NCI-H2029 (cell line): ENCODE results near the gene PCBP3.

Source experiments
- DNase-seq: peaks from one replicate; lab custom pipeline; 2025; lab: John Stamatoyannopoulos, UW

Gene PCBP3

GRCh38 chr21:45930792-45931191 lies 287.3 kb downstream of the PCBP3 start:
- DNase-seq: no peak

GRCh38 chr21:45931397-45931969 lies 288.0 kb downstream of the PCBP3 start:
- DNase-seq: no peak

GRCh38 chr21:45932922-45933502 lies 289.5 kb downstream of the PCBP3 start:
- no peak for DNase-seq

GRCh38 chr21:45934085-45934484 lies 290.6 kb downstream of the PCBP3 start:
- DNase-seq: no peak

GRCh38 chr21:45934554-45934953 lies 291.0 kb downstream of the PCBP3 start:
- DNase-seq: no peak

GRCh38 chr21:45935628-45936027 lies 292.1 kb downstream of the PCBP3 start:
- no peak for DNase-seq

GRCh38 chr21:45937721-45938452 lies 294.4 kb downstream of the PCBP3 start:
- no peak for DNase-seq

- DNase-seq: no peak
Measured at GRCh38 chr21:45938453-45938755, 294.9 kb downstream of the PCBP3 start.

GRCh38 chr21:45938811-45939520 lies 295.4 kb downstream of the PCBP3 start:
- no peak for DNase-seq

GRCh38 chr21:45939521-45940045 lies 296.1 kb downstream of the PCBP3 start:
- DNase-seq: no peak

GRCh38 chr21:45940091-45940490 lies 296.6 kb downstream of the PCBP3 start:
- DNase-seq: no peak

GRCh38 chr21:45940621-45941337 lies 297.3 kb downstream of the PCBP3 start:
- no peak for DNase-seq

- no peak for DNase-seq
Measured at GRCh38 chr21:45941338-45941710, 297.8 kb downstream of the PCBP3 start.

GRCh38 chr21:45941717-45942546 lies 298.4 kb downstream of the PCBP3 start:
- DNase-seq: no peak

GRCh38 chr21:45942755-45943629 lies 299.5 kb downstream of the PCBP3 start:
- DNase-seq: no peak

- DNase-seq: no peak
Measured at GRCh38 chr21:45943630-45944540, 300.4 kb downstream of the PCBP3 start.

- DNase-seq: no peak
Measured at GRCh38 chr21:45944601-45945000, 301.1 kb downstream of the PCBP3 start.

GRCh38 chr21:45945066-45945867 lies 301.7 kb downstream of the PCBP3 start:
- DNase-seq: no peak
